Epithelial cell of umbilical artery (primary cell): Measurements from ENCODE around the gene CLRN3. TPM values are rescaled to one million over a fixed set of nuclear protein-coding genes. Genes with fewer than 3 reads are reported as not detected.

Experiments
- total RNA-seq: library from RNA; depleted of rRNA; stranded (reverse); fragments of >200 nt; gene quantifications from 2 replicates; pipeline ENCODE4 v1.2.3, GENCODE V29; 2014

Gene CLRN3
- total RNA-seq = not detected in 2 replicates

GRCh38 chr10:127892743-127893142 lies at the start of gene CLRN3:
Gene CLRN3 (minus strand): TSS chr10:127892941. CDS start chr10:127892784, 157 bp downstream.

GRCh38 chr10:127906548-127907377 lies 14.0 kb upstream of the CLRN3 start, which contains the start of gene PTPRE:
Gene PTPRE (plus strand): TSS chr10:127907103. CDS start chr10:128040882, 133,779 bp downstream.

Other genes starting within 250 kb of the CLRN3 start
- not detected in 2 replicates for gene FOXI2, start 155.8 kb downstream of the CLRN3 start, total RNA-seq
- gene PTPRE, start 14.2 kb upstream of the CLRN3 start, total RNA-seq = 57.8 and 117 TPM in 2 replicates
- 10.7 and 17.5 TPM in 2 replicates for gene MKI67, start 233.5 kb upstream of the CLRN3 start, total RNA-seq